ENCODE measurements around the gene PIEZO2.

DNA sequence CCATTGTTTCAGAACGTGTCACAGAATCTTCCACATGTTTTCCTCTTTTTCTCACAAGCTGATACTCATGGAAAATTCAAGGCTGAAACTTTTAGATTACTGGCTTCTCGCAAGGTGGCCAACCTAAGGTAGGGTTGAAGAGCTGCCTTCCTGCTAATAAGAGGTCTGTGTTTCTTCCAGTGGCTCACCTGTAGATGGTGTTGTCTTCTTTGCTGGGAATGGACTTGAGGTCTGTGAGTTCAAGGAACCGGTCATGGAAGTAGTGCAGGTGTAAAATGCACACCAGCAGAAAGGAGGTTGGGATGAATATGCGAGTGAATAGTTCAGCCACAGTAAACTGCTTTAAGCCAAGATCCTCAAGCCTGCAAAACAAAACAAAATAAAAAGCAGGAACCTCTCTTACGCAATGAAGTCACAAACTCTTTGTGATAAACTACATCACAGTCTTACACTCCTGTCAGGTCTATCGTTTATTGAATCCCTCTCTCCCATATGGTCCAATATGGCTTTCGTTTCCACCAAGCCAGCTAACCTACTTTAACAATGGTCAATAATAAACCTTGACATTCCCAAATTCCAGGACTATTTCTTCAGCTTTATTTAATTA, 364.7 kb downstream of the PIEZO2 start:
- TF ChIP-seq, protein P1, sequence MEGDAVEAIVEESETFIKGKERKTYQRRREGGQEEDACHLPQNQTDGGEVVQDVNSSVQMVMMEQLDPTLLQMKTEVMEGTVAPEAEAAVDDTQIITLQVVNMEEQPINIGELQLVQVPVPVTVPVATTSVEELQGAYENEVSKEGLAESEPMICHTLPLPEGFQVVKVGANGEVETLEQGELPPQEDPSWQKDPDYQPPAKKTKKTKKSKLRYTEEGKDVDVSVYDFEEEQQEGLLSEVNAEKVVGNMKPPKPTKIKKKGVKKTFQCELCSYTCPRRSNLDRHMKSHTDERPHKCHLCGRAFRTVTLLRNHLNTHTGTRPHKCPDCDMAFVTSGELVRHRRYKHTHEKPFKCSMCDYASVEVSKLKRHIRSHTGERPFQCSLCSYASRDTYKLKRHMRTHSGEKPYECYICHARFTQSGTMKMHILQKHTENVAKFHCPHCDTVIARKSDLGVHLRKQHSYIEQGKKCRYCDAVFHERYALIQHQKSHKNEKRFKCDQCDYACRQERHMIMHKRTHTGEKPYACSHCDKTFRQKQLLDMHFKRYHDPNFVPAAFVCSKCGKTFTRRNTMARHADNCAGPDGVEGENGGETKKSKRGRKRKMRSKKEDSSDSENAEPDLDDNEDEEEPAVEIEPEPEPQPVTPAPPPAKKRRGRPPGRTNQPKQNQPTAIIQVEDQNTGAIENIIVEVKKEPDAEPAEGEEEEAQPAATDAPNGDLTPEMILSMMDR (IDR thresholded peaks at IDR 0.05), result no peak
- TF ChIP-seq POLR2A (IDR thresholded peaks at IDR 0.05), result no peak

Data from heart left ventricle (tissue), 13 donors.